Gastroesophageal sphincter (tissue), 3 donors: ENCODE measurements around the gene FOXN3.
"Not testable (repeated sequence)": the region's sequence is repeated elsewhere in the genome, so short reads cannot be mapped to it uniquely, and the experiment has no call there.

Source experiments
- EP300 ChIP-seq: sonication (generic); formaldehyde crosslinking; IDR thresholded peaks from one replicate; pipeline ENCODE4 v1.6.1; 2017; ENCODE audit warnings: antibody characterized with exemption, mild to moderate bottlenecking
- POLR2AphosphoS5 ChIP-seq: sonication (generic); formaldehyde crosslinking; IDR thresholded peaks from one replicate; pipeline ENCODE4 v1.6.1; 2017; ENCODE audit warnings: antibody characterized with exemption
- TF ChIP-seq, protein P1 (sequence below), 4 experiments: fragments of 200-600 bp in 2 of 4; fragments of 450-650 bp in 2 of 4; sonication (generic) in 1 of 4; IDR thresholded peaks; one replicate each; pipeline ENCODE4 v1.5.1; 2017 to 2019; ENCODE audit warnings: antibody characterized with exemption in 4 of 4, mild to moderate bottlenecking in 2 of 4, moderate library complexity in 2 of 4

DNA sequence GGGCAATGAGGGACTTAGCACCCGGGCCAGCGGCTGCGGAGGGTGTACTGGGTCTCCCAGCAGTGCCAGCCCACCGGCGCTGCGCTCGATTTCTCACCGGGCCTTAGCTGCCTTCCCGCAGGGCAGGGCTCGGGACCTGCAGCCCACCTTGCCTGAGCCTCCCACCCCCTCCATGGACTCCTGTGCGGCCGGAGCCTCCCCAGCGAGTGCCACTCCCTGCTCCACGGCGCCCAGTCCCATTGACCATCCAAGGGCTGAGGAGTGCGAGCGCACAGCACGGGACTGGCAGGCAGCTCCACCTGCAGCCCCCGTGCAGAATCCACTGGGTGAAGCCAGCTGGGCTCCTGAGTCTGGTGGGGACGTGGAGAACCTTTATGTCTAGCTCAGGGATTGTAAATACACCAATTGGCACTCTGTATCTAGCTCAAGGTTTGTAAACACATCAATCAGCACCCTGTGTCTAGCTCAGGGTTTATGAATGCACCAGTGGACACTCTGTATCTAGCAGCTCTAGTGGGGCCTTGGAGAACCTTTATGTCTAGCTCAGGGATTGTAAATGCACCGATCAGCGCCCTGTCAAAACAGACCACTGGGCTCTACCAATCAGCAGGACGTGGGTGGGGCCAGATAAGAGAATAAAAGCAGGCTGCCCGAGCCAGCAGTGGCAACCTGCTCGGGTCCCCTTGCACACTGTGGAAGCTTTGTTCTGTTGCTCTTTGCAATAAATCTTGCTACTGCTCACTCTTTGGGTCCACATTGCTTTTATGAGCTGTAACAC is 305.1 kb downstream of the FOXN3 start:
- TF ChIP-seq, protein P1, sequence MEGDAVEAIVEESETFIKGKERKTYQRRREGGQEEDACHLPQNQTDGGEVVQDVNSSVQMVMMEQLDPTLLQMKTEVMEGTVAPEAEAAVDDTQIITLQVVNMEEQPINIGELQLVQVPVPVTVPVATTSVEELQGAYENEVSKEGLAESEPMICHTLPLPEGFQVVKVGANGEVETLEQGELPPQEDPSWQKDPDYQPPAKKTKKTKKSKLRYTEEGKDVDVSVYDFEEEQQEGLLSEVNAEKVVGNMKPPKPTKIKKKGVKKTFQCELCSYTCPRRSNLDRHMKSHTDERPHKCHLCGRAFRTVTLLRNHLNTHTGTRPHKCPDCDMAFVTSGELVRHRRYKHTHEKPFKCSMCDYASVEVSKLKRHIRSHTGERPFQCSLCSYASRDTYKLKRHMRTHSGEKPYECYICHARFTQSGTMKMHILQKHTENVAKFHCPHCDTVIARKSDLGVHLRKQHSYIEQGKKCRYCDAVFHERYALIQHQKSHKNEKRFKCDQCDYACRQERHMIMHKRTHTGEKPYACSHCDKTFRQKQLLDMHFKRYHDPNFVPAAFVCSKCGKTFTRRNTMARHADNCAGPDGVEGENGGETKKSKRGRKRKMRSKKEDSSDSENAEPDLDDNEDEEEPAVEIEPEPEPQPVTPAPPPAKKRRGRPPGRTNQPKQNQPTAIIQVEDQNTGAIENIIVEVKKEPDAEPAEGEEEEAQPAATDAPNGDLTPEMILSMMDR (IDR thresholded peaks at IDR 0.05): not testable (repeated sequence)
- not testable (repeated sequence) for TF ChIP-seq EP300, POLR2AphosphoS5
